Measurements from ENCODE around the gene CDC42EP2. TPM values are rescaled to one million over a fixed set of nuclear protein-coding genes. Genes with fewer than 3 reads are reported as not detected.

The CDC42EP2 gene
- total RNA-seq, 6 donors from 2014 or later, result 7.7 to 45.2 (median 14.6) TPM

DNA sequence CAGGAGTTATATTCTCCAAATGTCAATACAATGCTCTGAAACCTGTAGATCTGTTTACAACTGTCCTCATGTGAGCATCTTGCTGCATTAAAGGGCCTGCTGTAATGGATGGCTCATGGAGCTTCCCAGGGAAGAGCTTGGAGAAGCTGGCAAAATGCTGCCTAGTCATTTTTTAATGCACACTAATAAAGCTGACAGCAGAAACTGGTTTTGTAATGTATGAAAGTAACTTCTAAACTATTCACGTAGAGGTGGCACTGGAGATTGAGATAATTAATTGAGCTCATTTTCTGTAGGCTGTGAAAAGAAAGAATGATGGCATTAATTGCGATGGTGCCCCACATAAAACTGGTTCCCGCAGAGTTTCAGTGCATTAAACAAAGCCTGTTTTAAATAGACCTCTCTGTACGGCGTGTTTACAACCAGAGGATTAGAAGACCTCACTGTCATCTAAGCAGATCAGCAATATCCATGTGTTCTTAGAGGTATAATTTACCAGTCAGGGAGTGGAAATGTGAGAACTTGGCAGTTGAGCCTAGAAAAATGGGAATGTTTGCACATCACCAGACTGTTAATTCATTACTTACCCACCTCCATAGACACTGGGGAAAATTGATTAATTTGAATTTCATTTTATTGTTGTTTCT is 36.9 kb upstream of the CDC42EP2 start:
- Histone ChIP-seq H3K27ac (no peak overlapping the region), H3K4me3 (no peak overlapping the region), H3K9me3 (no peaks in the 10 kb centered on the region), H3K27me3 (no peaks in the 10 kb centered on the region), H3K4me1 (peaks cover 17 to 30% (median 23%) of the 10 kb centered on the region in 4 donors), H3K36me3 (peaks cover 5 to 22% (median 14%) of the 10 kb centered on the region in 4 donors)
- 93 to 95% methylated on average over 5 of the region's 5 CpGs for WGBS, 2 donors
- TF ChIP-seq EP300 (IDR thresholded peaks at IDR 0.05) (no peak), POLR2AphosphoS5 (IDR thresholded peaks at IDR 0.05) (no peak), POLR2A (IDR thresholded peaks at IDR 0.05) (no peak)
- TF ChIP-seq, protein P1, sequence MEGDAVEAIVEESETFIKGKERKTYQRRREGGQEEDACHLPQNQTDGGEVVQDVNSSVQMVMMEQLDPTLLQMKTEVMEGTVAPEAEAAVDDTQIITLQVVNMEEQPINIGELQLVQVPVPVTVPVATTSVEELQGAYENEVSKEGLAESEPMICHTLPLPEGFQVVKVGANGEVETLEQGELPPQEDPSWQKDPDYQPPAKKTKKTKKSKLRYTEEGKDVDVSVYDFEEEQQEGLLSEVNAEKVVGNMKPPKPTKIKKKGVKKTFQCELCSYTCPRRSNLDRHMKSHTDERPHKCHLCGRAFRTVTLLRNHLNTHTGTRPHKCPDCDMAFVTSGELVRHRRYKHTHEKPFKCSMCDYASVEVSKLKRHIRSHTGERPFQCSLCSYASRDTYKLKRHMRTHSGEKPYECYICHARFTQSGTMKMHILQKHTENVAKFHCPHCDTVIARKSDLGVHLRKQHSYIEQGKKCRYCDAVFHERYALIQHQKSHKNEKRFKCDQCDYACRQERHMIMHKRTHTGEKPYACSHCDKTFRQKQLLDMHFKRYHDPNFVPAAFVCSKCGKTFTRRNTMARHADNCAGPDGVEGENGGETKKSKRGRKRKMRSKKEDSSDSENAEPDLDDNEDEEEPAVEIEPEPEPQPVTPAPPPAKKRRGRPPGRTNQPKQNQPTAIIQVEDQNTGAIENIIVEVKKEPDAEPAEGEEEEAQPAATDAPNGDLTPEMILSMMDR (IDR thresholded peaks at IDR 0.05), result no peak
- DNase-seq (no peak), ATAC-seq (ENCODE audit: low FRiP score in 2 of 2) (no peak)

DNA sequence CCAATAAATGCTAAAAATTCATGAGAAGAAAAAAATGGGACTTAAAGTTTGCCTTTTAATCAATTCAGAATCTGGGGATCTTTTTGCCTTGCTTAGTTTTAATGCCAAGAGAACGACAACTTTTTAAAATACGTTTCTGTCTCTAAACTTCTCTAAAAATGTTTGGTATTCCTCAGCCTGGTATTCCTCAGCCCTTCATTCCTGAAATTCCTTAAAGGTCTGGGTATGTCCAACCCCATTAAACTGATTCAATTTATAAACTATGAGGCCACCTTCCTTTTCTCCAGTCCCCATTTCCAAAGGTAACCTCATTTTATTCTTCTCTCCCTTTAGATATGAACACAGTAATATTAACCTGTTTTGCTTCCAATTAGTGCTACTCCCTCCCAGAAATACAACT is 36.3 kb upstream of the CDC42EP2 start:
- WGBS, 2 donors, result 78 to 87% methylated on average over 2 of the region's 2 CpGs
- H3K9me3 ChIP-seq, result no peaks in the 10 kb centered on the region
- H3K27me3 ChIP-seq, result no peaks in the 10 kb centered on the region
- ATAC-seq (ENCODE audit: low FRiP score in 2 of 2) (no peak), DNase-seq (no peak)
- H3K4me3 ChIP-seq, result no peak overlapping the region
- H3K27ac ChIP-seq, result peak overlapping the region in 1 of 4 donors; percentile 72
- TF ChIP-seq, protein P1 (IDR thresholded peaks at IDR 0.05), result no peak
- no peak for TF ChIP-seq POLR2A (IDR thresholded peaks at IDR 0.05)
- H3K4me1 ChIP-seq, result peaks cover 17 to 30% (median 23%) of the 10 kb centered on the region in 4 donors
- H3K36me3 ChIP-seq, result peaks cover 5 to 28% (median 16%) of the 10 kb centered on the region in 4 donors

DNA sequence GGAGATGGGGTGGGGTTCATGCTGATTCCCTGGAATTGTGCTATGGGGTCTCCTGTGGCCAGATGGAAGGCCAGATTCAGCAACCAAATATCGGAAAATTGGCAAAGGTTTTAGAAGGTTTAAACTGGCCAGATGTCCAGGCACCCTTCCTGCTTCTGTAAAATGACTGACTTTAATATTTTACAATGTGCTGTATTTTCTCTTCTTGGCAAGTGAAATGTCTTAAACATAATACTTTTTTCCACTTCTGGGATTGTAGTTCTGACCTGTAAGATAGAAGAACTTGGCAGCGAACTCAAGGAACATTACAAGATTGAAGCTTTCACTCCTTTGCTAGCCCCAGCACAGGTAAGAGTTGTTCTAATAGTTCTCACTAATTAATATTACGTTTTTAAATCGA is 35.4 kb upstream of the CDC42EP2 start:
- Histone ChIP-seq H3K4me3 (no peak overlapping the region), H3K27ac (peak overlapping the region in 3 of 4 donors; percentile 48 to 72 (median 71)), H3K36me3 (peaks cover 5 to 35% (median 17%) of the 10 kb centered on the region in 4 donors), H3K9me3 (no peaks in the 10 kb centered on the region), H3K4me1 (peaks cover 17 to 30% (median 23%) of the 10 kb centered on the region in 4 donors), H3K27me3 (no peaks in the 10 kb centered on the region)
- 90 to 91% methylated on average over 4 of the region's 4 CpGs for WGBS, 2 donors
- ATAC-seq (ENCODE audit: low FRiP score in 2 of 2), result no peak
- no peak for DNase-seq
- TF ChIP-seq EP300 (IDR thresholded peaks at IDR 0.05) (no peak), POLR2A (IDR thresholded peaks at IDR 0.05) (no peak), POLR2AphosphoS5 (IDR thresholded peaks at IDR 0.05) (no peak)
- TF ChIP-seq, protein P1 (IDR thresholded peaks at IDR 0.05), result no peak

DNA sequence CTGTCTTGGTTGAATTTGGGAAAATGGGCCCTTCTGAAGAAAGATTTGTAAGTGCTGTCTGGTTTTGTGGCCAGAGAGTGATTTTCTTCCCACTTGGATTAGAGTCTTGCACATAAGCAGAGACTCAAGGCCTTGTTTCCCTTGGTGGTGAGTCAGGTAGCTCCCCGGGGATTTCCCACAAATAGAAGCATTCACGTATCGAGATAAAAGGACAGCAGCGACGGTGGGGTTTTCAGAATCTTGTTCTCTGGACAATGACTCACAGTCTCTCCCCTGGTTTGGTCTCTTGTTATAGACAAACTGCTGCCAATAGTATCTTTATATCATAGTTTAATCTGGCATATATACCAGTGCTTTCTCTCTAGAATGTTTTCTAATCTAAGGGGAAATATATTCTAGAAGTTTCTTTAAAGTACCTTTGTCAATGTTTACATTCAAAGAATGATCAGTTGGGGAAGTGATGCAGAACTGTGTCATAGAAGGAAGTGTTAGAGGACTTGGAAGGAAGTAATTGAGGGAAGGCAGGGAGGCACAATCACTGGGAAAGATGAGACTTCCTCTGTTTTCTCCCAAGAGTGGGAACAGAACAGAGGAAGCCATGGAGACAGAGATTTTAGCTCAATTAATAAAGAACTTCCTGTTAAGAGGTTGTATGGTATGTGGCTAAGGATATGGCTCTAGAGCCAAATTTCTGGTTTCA is 34.8 kb upstream of the CDC42EP2 start:
- Histone ChIP-seq H3K4me1 (peaks cover 14 to 24% (median 22%) of the 10 kb centered on the region in 4 donors), H3K27ac (peak overlapping the region; percentile 23 to 72 (median 60)), H3K36me3 (peaks cover 5 to 39% (median 19%) of the 10 kb centered on the region in 4 donors), H3K4me3 (no peak overlapping the region), H3K9me3 (no peaks in the 10 kb centered on the region), H3K27me3 (no peaks in the 10 kb centered on the region)
- DNase-seq (peak in 1 of 2 donors; percentile 33), ATAC-seq (ENCODE audit: low FRiP score in 2 of 2) (peak in 1 of 2 donors; percentile 37)
- 34 to 43% methylated on average over 5 of the region's 5 CpGs for WGBS, 2 donors
- no peak for TF ChIP-seq POLR2A (IDR thresholded peaks at IDR 0.05)
- TF ChIP-seq, protein P1 (IDR thresholded peaks at IDR 0.05), result no peak
- TF ChIP-seq EP300 (IDR thresholded peaks at IDR 0.05), result no peak
- no peak for TF ChIP-seq POLR2AphosphoS5 (IDR thresholded peaks at IDR 0.05)
